ENCODE results near the gene AMY1B.
"Not testable (repeated sequence)": the region's sequence is repeated elsewhere in the genome, so short reads cannot be mapped to it uniquely, and the experiment has no call there.

Gene AMY1B

GRCh38 chr1:103696110-103696509 lies at the start of gene AMY1B:
Gene AMY1B (minus strand): TSS chr1:103696210. CDS start chr1:103695639, 571 bp downstream.
- DNase-seq (ENCODE audit: low spot score), result not testable (repeated sequence)

DNA sequence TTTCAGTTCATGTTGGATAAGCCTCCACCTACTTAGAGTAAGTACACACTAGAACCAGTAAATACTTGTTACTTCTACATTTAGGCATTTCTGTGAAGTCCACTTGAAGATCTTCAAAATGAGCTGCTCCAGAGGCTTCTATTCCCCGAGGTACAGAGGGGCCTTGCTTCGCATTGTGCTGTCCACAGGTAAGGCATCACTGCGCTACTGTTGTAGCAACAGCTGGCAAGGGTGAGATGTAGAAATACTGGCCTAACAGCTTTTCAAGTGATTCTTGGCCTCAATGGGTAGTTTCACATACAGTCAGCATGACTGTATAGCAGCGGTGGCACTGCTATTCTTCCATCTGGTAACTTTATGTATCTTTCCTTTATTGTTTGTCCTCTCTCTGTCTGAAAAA lies 49.0 kb upstream of the AMY1B start:
- DNase-seq (ENCODE audit: low spot score), result not testable (repeated sequence)

- DNase-seq (ENCODE audit: low spot score), result not testable (repeated sequence)
Measured at GRCh38 chr1:103744449-103744848, 48.4 kb upstream of the AMY1B start.

- not testable (repeated sequence) for DNase-seq (ENCODE audit: low spot score)
Measured at GRCh38 chr1:103738031-103738430, 42.0 kb upstream of the AMY1B start.

GRCh38 chr1:103735334-103735733 lies 39.3 kb upstream of the AMY1B start:
- DNase-seq (ENCODE audit: low spot score), result not testable (repeated sequence)

- not testable (repeated sequence) for DNase-seq (ENCODE audit: low spot score)
Measured at GRCh38 chr1:103721473-103721872, 25.5 kb upstream of the AMY1B start.

- not testable (repeated sequence) for DNase-seq (ENCODE audit: low spot score)
Measured at GRCh38 chr1:103717404-103717803, 21.4 kb upstream of the AMY1B start.

DNA sequence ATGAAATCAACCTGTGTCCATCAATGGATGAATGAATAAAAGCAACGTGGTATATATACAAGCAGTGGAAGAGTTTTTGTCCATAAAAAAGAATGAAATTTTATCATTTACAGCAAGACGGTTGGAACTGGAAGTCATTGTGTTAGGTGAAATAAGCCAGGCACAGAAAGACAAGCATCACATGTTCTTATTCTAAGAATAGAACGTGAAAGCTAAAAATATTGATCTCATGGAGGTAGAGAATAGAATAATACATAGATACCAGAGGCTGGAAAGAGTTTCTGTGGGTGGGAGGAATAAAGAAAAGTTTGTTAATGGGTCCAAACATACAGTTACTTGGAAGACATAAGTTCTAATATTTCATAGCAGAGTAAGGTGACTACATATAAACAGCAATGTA lies 14.4 kb upstream of the AMY1B start:
- not testable (repeated sequence) for DNase-seq (ENCODE audit: low spot score)

DNA sequence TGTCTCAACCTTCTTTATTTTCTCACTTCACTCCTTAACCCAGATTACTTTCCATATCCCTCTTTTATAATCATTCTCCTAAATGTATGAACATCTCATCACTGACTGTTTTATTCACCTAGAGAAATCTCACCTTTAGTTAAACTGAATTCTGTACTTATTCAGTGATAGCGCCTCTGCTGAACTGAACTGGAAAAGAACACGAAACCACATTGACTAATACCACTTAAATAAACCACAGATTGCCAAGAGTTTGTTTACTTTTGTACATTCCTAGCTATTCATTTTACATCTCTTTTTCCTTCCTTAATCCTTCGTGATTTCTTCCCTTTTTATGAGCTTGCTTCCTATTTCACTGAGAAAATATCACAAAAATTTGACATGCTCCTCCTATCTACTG lies 11.7 kb upstream of the AMY1B start:
- DNase-seq (ENCODE audit: low spot score), result not testable (repeated sequence)

DNA sequence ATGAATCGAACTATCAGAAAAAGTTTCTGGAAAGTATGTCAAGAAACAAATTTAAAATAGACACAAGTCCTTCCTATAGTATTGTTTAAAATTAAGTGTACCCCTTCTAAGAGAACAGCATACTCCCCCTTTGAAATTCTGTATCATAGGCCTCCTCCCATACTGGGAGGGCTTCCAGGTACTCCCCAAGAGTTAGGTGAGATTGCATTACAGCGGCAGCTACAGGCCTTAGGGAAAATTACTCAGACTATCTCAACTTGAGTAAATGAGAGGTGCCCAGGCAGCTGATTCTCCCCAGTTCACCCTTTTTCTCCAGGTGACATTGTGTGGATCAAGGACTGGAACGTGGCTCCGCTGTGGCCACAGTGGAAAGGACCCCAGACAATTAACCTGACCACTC lies 5.2 kb upstream of the AMY1B start:
- DNase-seq (ENCODE audit: low spot score), result not testable (repeated sequence)

GRCh38 chr1:103700669-103701068 lies 4.7 kb upstream of the AMY1B start:
- DNase-seq (ENCODE audit: low spot score), result not testable (repeated sequence)

GRCh38 chr1:103697430-103697829 lies 1.4 kb upstream of the AMY1B start:
- not testable (repeated sequence) for DNase-seq (ENCODE audit: low spot score)

- DNase-seq (ENCODE audit: low spot score), result not testable (repeated sequence)
Measured at GRCh38 chr1:103676335-103676734, 19.7 kb downstream of the AMY1B start.

DNA sequence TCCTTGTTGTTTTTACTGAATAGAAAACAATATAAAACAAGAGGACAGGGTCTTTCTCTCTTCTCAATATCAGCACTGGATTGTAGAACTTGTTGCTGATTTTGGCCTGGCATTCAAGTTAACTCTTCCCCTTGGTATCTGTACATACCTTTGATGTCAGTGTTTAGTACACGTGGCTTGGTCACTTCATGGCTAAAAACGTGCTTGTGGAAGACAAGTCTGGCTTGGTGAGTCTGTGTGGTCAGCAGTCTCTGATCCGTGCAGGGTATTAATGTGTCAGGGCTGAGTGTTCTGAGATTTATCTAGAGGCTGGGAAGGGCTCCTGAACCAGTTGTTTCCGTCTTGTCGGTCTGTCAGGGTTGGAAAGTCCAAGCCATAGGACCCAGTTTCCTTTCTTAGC lies 40.5 kb downstream of the AMY1B start, which contains the start of gene AMY1A:
TSS of gene AMY1A (plus strand) at position 301 of the 400 bp plus-strand sequence. CDS start 571 bp downstream, outside the sequence.
- DNase-seq (ENCODE audit: low spot score), result not testable (repeated sequence)

GRCh38 chr1:103654133-103654532 lies 41.9 kb downstream of the AMY1B start:
- DNase-seq (ENCODE audit: low spot score), result not testable (repeated sequence)

- DNase-seq (ENCODE audit: low spot score), result not testable (repeated sequence)
Measured at GRCh38 chr1:103650889-103651288, 45.1 kb downstream of the AMY1B start.

DNA sequence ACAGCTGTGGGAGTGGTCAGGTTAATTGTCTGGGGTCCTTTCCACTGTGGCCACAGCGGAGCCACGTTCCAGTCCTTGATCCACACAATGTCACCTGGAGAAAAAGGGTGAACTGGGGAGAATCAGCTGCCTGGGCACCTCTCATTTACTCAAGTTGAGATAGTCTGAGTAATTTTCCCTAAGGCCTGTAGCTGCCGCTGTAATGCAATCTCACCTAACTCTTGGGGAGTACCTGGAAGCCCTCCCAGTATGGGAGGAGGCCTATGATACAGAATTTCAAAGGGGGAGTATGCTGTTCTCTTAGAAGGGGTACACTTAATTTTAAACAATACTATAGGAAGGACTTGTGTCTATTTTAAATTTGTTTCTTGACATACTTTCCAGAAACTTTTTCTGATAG lies 45.7 kb downstream of the AMY1B start:
- not testable (repeated sequence) for DNase-seq (ENCODE audit: low spot score)

GRCh38 chr1:103643908-103644307 lies 52.1 kb downstream of the AMY1B start:
- DNase-seq (ENCODE audit: low spot score), result not testable (repeated sequence)

DNA sequence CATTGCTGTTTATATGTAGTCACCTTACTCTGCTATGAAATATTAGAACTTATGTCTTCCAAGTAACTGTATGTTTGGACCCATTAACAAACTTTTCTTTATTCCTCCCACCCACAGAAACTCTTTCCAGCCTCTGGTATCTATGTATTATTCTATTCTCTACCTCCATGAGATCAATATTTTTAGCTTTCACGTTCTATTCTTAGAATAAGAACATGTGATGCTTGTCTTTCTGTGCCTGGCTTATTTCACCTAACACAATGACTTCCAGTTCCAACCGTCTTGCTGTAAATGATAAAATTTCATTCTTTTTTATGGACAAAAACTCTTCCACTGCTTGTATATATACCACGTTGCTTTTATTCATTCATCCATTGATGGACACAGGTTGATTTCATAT lies 54.8 kb downstream of the AMY1B start:
- DNase-seq (ENCODE audit: low spot score), result not testable (repeated sequence)
